OCI-M2 (cell line): Measurements from ENCODE around the gene GLI3.

Source experiments
- DNase-seq: peaks from one replicate; lab custom pipeline; 2025; ENCODE audit not compliant: unreplicated experiment; lab: John Stamatoyannopoulos, UW

GLI3 gene

GRCh38 chr7:42039921-42040320 is 197.1 kb downstream of the GLI3 start:
- DNase-seq = no peak

- no peak for DNase-seq
Observed at GRCh38 chr7:42035210-42035609, 201.8 kb downstream of the GLI3 start.

GRCh38 chr7:42033480-42033879 is 203.5 kb downstream of the GLI3 start:
- no peak for DNase-seq

DNA sequence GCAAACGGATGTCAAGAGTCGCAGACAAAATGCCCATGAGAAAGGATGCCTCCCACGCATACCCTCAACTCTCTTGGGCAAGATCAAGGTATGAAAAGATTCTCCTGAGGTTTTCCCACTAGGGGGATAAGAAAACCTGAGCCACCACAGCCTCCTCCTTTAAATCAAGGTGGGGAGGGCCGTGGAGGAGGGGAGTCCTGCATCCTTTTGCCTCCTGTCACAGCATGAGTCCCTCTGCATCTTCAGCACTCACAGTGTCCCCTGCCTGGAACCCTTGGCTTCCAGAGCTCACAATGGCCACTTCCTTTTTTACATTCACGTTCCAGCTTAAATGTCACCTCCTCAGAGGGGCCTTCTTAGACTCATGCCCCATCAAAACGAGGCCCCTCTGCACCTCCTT is 207.6 kb downstream of the GLI3 start:
- no peak for DNase-seq

- DNase-seq = no peak
Observed at GRCh38 chr7:42027521-42027920, 209.5 kb downstream of the GLI3 start.

- DNase-seq = no peak
Observed at GRCh38 chr7:42026622-42027197, 210.3 kb downstream of the GLI3 start.

- DNase-seq = no peak
Observed at GRCh38 chr7:42025635-42026375, 211.2 kb downstream of the GLI3 start.

- no peak for DNase-seq
Observed at GRCh38 chr7:42024537-42024936, 212.5 kb downstream of the GLI3 start.

GRCh38 chr7:42023262-42023661 is 213.7 kb downstream of the GLI3 start:
- no peak for DNase-seq

DNA sequence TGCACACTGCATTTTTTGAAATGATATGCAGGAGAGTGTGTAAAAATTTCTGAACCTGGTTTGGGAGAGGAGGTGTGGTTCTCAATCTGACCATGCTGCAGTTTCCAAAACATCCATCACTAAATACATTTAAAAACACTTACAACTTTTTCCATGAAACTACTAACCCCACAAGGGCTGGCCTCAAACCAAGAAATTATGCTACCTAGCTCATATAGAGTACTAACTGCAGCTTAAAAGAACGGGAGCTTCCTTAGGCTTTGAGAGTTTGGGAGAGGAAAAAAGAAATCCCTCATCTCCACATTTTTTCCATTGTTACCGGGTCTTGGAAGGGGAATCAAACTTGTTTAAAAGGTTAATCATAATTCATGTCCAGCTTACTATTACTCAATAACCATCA is 214.2 kb downstream of the GLI3 start:
- DNase-seq = no peak

GRCh38 chr7:42022056-42022455 is 215.0 kb downstream of the GLI3 start:
- no peak for DNase-seq

GRCh38 chr7:42021631-42022030 is 215.4 kb downstream of the GLI3 start:
- DNase-seq = no peak

- DNase-seq = no peak
Observed at GRCh38 chr7:42020061-42020460, 216.9 kb downstream of the GLI3 start.

DNA sequence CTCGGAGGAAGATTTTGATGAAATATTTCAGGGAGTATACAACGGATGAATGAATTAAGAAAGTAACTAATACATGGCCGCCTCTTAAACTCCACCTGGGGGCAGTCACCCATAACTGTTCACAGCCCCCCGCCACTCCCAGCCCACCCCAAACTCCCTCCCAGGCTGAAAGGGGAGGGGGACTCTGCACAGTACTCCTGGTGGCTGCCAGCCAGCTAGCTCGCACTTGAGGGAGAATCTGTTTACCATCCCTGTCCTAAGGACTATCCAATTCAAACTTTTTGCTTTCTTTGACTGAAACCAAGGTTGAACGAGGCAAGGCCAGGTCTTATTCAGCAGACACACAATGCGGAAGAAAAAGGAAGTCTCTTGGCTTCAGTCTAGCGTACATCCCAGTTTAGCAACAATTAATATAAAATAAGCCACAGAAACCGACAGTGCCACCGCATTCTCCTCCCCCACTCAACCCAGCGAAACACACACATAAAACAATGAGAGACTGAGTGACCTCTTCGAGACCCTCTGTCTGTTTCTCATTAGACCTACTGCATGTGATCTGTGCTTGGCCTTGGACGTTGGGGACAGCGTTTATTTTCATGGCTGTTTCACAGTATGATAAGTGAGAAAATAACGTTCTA is 219.5 kb downstream of the GLI3 start:
- no peak for DNase-seq

GRCh38 chr7:42016517-42016916 is 220.5 kb downstream of the GLI3 start:
- no peak for DNase-seq

DNA sequence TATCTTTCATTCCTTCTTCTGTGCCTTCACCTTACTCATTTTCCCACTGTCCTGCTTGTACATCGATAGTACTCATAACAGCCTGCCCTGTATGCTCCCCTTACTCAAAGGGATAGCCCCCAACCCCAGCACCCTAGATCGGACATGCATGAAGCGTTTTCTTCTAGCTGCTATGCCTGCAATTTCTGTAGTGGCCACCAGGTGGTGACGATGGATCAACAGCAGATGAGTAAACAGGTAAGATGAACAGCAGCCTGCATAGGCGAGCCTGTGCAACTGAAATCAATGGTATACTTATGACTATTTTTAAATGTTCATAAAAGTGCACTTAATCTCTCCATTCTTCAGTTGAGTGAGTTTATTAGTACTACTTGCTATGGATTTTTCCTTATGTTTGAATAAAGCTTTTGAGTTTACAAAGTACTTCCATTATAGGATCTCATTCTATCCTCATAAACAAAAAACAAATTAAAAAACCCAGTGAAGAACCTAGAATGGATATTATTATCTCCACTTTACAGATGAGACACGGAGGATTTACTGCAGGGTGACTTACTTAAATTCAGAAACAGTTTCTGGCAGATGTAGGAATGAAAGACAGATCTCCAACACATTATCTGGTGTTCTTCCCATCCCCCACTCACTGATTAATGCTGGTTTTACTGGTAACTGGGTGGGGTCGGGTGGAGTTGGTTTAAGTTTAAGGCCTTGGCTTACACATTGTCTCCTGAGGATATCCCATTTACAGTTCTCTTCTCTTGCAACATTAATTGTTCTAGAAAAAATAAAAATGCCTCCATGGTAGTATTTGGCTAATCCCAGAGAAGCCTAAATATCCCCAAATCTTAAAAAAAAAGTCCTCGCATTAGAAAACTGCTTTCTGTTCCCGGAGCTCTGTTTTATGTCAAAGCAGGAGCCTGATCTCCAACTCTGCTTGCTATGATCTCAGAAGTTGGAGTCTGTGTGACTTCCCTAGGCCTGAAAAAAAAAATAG is 222.1 kb downstream of the GLI3 start:
- DNase-seq = no peak

DNA sequence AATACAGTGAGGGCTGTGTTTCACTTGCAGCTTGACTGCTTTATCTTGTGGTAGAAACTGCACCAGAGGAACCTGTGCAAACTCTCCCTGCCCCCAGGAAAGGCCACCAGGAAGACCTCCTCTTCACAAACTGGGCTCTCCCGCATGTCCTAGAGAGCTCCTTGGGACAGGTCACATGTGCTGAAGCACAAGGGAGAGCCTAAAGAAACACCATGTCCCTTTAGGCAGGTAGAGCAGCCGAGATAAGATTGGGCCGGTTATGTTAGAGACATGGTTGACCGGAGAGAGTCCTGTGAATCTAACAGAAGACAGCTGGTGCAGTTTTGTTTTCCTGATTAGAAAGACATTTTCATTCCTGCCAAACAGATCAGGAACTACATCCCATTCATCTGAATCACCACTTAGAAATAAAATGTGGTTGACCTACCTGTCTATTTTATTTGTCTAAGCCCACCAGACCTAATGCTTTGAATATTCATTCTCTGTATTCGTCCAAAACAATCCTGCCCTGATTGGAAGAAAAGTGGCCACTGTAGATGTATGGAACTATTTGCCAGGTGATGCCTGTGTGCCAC is 224.1 kb downstream of the GLI3 start:
- DNase-seq = no peak

DNA sequence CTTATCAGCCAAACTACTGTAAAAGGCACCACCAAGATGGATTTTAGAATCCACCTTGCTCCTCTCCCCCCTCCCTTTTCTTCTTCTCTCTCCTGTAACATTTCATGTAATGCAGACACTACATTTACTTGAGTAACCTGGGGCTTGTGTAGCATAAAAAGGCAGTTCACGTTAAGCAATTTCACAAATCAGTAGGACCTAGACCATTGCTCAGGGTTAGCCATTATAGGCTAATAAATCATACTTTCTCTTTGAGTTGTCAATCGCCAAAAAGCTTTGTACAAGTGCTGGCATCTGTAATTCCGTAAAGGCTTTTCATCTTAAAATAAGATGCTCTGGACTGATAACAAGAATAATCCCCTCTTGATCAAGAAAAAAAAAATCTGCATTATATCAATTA is 224.7 kb downstream of the GLI3 start:
- DNase-seq = no peak

- no peak for DNase-seq
Observed at GRCh38 chr7:42011846-42012245, 225.2 kb downstream of the GLI3 start.

DNA sequence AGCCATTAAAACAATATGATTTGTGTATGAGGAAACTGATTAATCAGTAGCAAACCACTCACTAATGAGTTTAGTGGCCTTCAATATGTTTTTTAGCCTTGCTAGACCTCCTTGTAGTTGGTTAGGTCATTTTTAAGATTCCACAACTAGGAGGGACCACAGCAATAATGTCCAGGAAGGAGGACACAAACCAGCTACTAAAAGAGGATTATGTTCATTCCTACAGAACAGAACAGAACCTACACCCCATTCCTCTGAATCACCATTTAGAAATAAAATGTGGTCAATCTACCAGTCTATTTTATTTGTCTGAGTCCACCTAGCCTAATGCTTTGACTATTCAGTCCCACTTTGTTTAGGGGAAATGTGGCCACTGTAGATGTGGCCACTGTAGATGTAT is 226.3 kb downstream of the GLI3 start:
- no peak for DNase-seq
